GM18951 (cell line): ENCODE results near the gene OR5K1.

ENCODE experiments used
- POLR2A ChIP-seq: IDR thresholded peaks from 4 replicates; pipeline ENCODE4 v1.6.1; 2011; ENCODE audit warnings: mild to moderate bottlenecking; ENCODE audit not compliant: insufficient read length, insufficient read depth; ENCODE audit errors: extremely low read depth
- in situ Hi-C: fragments of 300-500 bp; cut with MboI; formaldehyde crosslinking; loops from one replicate; pipeline ENCODE4 v1.12.0; 2022; ENCODE audit warnings: low sequenced_read_pairs, mixed read lengths, inconsistent platforms; ENCODE audit not compliant: unreplicated experiment

The OR5K1 gene

GRCh38 chr3:98462901-98463300, at the start of gene OR5K1:
Gene OR5K1, plus strand, starts transcription at chr3:98463201. Its CDS starts 6,376 bp downstream, at chr3:98469577.
- TF ChIP-seq POLR2A: no peak
- in situ Hi-C loops: no loop called here

DNA sequence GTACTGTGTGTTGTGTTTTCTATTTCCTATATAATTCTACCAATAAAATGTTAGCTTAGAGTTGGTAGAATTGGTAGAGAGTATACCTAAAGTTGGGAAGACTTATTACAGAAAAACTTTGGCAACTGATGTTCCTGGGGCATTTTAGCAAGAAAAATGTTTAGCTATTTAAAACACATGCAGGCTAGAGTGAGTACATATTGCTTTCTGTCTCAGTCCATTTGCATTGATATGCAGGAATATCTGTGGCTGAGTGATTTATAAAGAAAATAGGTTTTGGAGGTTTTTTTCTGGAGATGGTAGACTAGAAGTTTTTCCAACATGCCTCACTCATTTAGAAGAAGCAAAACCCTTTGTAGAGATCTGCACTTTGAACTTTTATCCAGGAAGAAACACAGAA, 30.4 kb upstream of the OR5K1 start:
- in situ Hi-C loops: no loop called here

GRCh38 chr3:98433764-98434163, 29.2 kb upstream of the OR5K1 start:
- no peak for TF ChIP-seq POLR2A
- in situ Hi-C loops: no loop called here

More for the DNA sequence above, 30.4 kb upstream of the OR5K1 start:
- no peak for TF ChIP-seq POLR2A

DNA sequence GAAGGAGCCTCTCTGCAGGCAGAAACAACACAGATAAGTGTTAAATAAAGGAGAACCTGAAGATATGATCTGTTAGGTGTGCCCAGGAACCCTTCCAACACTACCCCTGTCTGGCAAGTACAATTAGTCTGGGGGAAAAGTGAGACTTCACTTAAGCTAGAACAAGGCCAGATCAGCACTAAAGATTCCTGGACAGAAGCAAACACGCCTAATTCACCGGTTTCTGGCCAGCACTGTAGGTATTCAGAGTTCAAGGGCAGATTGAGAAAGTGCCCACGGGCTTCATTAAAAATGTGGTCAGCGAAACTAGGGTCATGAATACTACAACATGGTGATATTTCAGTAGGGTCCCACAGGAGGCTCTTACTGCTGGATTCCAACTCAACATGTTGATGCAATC, 28.6 kb upstream of the OR5K1 start:
- in situ Hi-C loops: no loop called here

GRCh38 chr3:98440283-98440682, 22.7 kb upstream of the OR5K1 start:
- no peak for TF ChIP-seq POLR2A
- in situ Hi-C loops: no loop called here

More for the DNA sequence above, 28.6 kb upstream of the OR5K1 start:
- TF ChIP-seq POLR2A: no peak

- no peak for TF ChIP-seq POLR2A
- in situ Hi-C loops: no loop called here
These were observed 17.0 kb upstream of the OR5K1 start for GRCh38 chr3:98445949-98446406.

DNA sequence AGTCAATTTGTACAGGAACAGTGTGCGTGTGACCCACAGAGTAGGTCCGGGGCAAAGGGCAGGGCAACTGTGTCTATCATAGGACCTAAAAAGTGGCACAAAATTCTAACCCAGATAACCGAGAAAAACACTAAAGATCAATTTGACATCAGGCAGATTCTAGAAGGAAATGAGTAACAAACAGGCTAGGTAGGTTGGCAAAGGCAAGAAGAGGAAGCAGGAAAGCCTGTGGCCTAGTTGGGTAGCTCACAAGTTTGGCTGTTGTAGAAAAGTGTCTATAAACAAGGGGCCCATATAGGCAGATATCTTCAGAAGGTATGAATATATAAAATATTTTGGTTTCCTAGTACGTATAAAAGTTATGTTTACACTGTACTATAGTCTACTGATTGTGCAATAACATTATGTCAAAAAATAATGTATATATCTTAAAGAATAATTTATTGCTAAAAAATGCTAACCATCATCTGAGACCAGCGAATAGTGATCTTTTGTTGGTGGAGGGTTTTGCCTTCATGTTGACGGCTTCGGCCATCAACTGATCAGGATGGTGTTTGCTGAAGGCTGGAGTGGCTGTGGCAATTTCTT, 13.3 kb upstream of the OR5K1 start:
- in situ Hi-C loops: no loop called here
- TF ChIP-seq POLR2A: no peak

DNA sequence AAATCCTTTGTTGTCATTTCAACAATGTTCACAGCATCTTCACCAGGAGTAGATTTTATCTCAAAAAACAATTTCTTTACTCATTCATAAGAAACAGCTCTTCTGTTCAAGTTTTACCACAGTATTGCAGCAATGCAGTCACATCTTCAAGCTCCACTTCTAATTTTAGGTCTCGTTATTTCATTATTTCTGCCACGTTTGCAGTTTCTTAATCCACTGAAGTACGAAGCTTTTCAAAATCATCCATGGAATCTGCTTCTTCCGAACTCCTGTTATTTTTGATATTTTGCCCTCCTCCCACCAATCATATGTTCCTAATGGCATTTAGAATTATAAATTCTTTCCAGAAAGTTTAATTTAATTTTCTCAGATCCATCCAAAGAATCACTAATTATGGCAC, 12.6 kb upstream of the OR5K1 start:
- no peak for TF ChIP-seq POLR2A
- in situ Hi-C loops: no loop called here

DNA sequence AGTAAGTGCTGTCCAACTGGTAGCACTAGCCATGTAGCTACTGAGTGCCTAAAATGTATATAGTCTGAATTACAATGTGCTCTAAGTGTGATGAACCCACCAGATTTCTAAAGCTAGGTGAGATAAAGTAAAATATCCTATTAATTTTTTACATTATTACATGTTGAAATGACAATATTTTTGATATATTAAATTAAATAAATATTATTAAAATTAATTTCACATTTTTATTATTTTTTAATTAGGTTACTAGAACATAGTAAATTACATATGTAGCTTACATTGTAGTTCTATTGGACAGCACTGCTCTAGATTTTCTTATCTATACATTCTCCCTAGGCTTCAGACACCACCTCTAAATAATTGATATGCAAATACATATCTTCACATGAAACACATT, 9.2 kb upstream of the OR5K1 start:
- in situ Hi-C loops: no loop called here
- TF ChIP-seq POLR2A: no peak

DNA sequence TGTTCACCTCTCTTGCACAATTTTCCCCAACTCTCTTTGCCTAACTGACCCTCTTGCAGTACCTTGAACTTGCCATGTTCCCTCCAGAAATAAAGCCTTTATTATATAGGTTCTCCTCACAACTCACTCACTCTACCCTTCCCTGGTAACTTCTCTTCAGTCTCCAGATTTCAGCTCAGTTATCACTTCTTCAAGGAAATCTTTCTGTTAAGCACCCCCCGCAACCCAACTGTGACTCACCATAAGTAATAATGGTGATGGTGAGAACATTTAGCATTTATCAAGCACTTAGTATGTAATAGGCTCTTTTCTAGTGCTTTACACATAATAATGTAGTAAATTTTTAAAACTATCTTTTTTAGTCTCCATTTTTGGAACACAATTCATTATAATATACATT, 8.1 kb upstream of the OR5K1 start:
- TF ChIP-seq POLR2A: no peak
- in situ Hi-C loops: no loop called here

- in situ Hi-C loops: no loop called here
- no peak for TF ChIP-seq POLR2A
These were observed 5.5 kb upstream of the OR5K1 start for GRCh38 chr3:98457543-98457942.

GRCh38 chr3:98460220-98460619, 2.8 kb upstream of the OR5K1 start:
- TF ChIP-seq POLR2A: no peak
- in situ Hi-C loops: no loop called here

GRCh38 chr3:98482717-98483482, 19.9 kb downstream of the OR5K1 start:
- TF ChIP-seq POLR2A: no peak
- in situ Hi-C loops: no loop called here

- TF ChIP-seq POLR2A: no peak
- in situ Hi-C loops: no loop called here
These were observed 20.6 kb downstream of the OR5K1 start for GRCh38 chr3:98483626-98484025.
